CD4-positive, alpha-beta T cell treated with Interleukin-12 subunit alpha and Interleukin-12 subunit beta, for 1 hour (primary cell): ENCODE results near the gene NPLOC4.
A peak's percentile ranks its signal among the peaks of the same experiment; 100 is the strongest.

ENCODE experiments used
- DNase-seq: peaks from one replicate; pipeline ENCODE4 v3.0.0-alpha.2; 2020

NPLOC4 gene

GRCh38 chr17:81515530-81516041 is 121.3 kb downstream of the NPLOC4 start:
- DNase-seq = no peak

- peak; percentile 79 for DNase-seq
Measured at GRCh38 chr17:81514739-81515529, 122.0 kb downstream of the NPLOC4 start.

- no peak for DNase-seq
Measured at GRCh38 chr17:81514489-81514738, 122.5 kb downstream of the NPLOC4 start.

GRCh38 chr17:81513753-81514488 is 123.0 kb downstream of the NPLOC4 start:
- DNase-seq = peak; percentile 31

GRCh38 chr17:81513372-81513752 is 123.5 kb downstream of the NPLOC4 start:
- peak; percentile 62 for DNase-seq

GRCh38 chr17:81512562-81513371 is 124.1 kb downstream of the NPLOC4 start, which contains the start of gene ACTG1:
Gene ACTG1, minus strand, starts transcription at chr17:81512799. Its CDS starts 445 bp downstream, at chr17:81512354.
- peak; percentile 95 for DNase-seq

- peak; percentile 35 for DNase-seq
Measured at GRCh38 chr17:81511804-81512561, 124.9 kb downstream of the NPLOC4 start.

GRCh38 chr17:81511554-81511803 is 125.4 kb downstream of the NPLOC4 start:
- DNase-seq = no peak

- peak; percentile 49 for DNase-seq
Measured at GRCh38 chr17:81510785-81511553, 125.9 kb downstream of the NPLOC4 start.

- no peak for DNase-seq
Measured at GRCh38 chr17:81509972-81510784, 126.7 kb downstream of the NPLOC4 start.

GRCh38 chr17:81509207-81509971 is 127.5 kb downstream of the NPLOC4 start:
- peak; percentile 46 for DNase-seq

- no peak for DNase-seq
Measured at GRCh38 chr17:81508639-81509206, 128.2 kb downstream of the NPLOC4 start.
